SK-N-MC (cell line): Measurements from ENCODE around the gene MARK3.

Source experiments
- DNase-seq: peaks from one replicate; pipeline ENCODE4 v3.0.0-alpha.2; 2011; ENCODE audit warnings: low read depth, low spot score
- H3K27ac ChIP-seq: fragments of 200-600 bp; sonication (generic); 2 replicates; pipeline ENCODE4 v1.5.1; 2016; ENCODE audit warnings: mixed run types
- H3K36me3 ChIP-seq: fragments of 200-600 bp; sonication (generic); 2 replicates; pipeline ENCODE4 v1.6.1; 2017; ENCODE audit warnings: antibody characterized with exemption, low read length, mixed read lengths; ENCODE audit not compliant: insufficient read depth
- H3K4me3 ChIP-seq: fragments of 200-600 bp; sonication (generic); 2 replicates; pipeline ENCODE4 v1.5.1; 2016
- H3K9ac ChIP-seq: fragments of 200-600 bp; sonication (generic); 2 replicates; pipeline ENCODE4 v1.8.0; 2017; ENCODE audit warnings: mixed run types, mixed read lengths; ENCODE audit not compliant: insufficient read length
- H3K9me3 ChIP-seq: fragments of 200-600 bp; sonication (generic); 2 replicates; pipeline ENCODE4 v1.6.1; 2017; ENCODE audit warnings: low read depth, mild to moderate bottlenecking, antibody characterized with exemption, low read length, moderate library complexity, mixed read lengths
- EZH2 ChIP-seq: fragments of 200-600 bp; sonication (generic); IDR thresholded peaks from one replicate; pipeline ENCODE4 v1.6.1; 2017; ENCODE audit warnings: antibody characterized with exemption
- FOXP2 ChIP-seq: optimal IDR thresholded peaks from 2 replicates; pipeline ENCODE3; 2011; ENCODE audit warnings: mild to moderate bottlenecking, moderate library complexity; ENCODE audit not compliant: insufficient read depth; ENCODE audit errors: extremely low read length, control extremely low read depth
- POLR2AphosphoS5 ChIP-seq: IDR thresholded peaks from 2 replicates; pipeline ENCODE4 v1.6.1; 2012; ENCODE audit warnings: mild to moderate bottlenecking, low read depth, low read length, borderline replicate concordance

MARK3 gene

DNA sequence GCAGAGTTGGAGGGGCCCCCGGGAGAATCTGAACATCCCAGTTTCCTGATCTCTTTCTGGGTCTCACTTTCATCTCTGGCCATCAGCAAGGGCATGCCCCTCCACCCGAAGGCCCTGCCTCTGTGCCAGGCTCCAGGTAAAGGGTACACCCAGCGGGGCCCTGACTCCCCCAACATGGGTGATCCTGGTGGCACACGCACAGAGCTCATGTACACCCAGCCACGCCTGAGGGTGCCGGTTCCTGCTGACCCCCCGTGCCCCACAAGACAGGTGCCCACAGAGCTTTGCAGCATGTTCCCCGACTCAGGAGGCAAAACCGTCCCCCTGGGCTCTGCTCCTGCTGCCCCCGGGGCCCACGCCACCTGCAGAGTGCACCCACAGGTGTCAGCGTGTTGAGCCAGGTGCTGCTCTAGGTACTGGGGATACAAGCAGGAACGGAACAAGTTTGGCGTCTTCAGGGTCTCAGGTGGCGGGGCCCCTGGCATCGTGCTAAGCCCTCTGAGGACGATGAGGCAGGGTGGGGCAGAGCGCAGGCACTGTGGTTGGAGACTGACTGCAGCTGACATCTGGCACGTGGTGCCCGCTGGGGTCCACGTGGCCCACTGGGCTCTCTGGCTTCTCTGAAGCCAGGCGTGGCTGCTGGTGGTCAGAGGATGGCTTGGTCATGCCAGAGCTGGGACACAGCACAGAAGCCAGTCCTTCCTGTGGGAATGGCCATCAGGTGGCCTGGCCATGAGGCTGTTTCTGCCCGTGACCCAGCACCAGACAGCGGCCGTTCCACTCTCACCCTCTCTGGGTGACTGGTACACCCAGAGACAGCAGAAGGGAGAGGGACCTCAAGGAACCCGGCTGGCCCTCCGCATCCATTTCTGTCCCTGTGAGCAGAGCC lies 163.5 kb downstream of the MARK3 start:
- no peak overlapping the region for H3K9ac ChIP-seq
- no peaks in the 10 kb centered on the region for H3K9me3 ChIP-seq
- no peak for DNase-seq
- no peak overlapping the region for H3K4me3 ChIP-seq
- H3K36me3 ChIP-seq = no peaks in the 10 kb centered on the region
- TF ChIP-seq POLR2AphosphoS5 = no peak
- TF ChIP-seq FOXP2 = no peak
- TF ChIP-seq EZH2 = no peak
- H3K27ac ChIP-seq = no peak overlapping the region

DNA sequence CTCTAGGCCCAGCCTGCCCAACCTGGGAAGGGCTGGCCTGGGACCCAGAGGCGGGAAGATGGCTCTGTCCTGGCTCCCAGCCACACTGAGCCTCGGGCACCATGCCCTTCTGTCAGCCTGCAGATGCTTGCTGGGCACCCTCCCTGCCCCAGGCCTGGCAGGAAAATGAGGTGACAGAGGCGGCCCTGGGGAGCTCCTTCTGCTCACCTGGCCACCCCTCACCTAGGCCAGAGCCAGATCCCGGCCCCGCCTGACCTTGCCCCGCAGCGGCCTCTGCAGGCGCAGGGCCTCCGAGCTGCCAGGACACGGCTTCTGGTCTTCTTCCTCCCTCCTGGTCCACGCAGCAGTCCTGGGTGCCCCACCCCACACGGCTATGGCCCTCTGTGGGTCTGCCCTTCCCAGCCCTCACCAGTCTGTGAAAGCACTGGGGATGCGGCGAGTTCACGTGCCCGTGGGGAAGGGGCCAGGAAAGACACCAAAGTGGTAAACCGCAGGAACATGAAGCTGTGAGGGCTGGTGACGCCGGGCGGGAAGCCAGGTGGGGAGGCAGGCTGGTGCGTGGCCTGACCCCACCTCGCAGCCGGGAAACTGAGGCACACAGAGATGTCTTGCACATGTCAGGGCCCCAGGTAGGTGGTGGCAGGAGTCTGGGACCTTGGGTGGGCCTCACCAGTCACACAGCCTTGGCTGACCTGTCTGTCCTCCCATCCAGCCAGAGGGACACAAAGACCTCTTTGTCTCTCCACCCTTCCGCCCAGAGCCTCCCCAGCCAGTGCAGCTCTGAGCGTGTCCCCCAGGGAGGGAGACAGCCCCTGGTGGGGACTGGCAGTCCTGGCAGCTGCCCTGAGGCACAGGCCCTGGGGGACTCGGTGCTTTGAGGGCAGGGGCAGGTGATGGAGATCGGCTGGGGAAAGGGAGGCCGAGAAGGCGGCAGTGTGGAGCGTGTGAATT lies 164.4 kb downstream of the MARK3 start:
- Histone ChIP-seq H3K9me3 (no peaks in the 10 kb centered on the region), H3K9ac (no peak overlapping the region), H3K36me3 (no peaks in the 10 kb centered on the region), H3K4me3 (no peak overlapping the region), H3K27ac (0 out of 2 replicates have a peak overlapping the region, but pooled peaks have one; percentile 2)
- DNase-seq = no peak
- TF ChIP-seq POLR2AphosphoS5 (no peak), EZH2 (no peak)

DNA sequence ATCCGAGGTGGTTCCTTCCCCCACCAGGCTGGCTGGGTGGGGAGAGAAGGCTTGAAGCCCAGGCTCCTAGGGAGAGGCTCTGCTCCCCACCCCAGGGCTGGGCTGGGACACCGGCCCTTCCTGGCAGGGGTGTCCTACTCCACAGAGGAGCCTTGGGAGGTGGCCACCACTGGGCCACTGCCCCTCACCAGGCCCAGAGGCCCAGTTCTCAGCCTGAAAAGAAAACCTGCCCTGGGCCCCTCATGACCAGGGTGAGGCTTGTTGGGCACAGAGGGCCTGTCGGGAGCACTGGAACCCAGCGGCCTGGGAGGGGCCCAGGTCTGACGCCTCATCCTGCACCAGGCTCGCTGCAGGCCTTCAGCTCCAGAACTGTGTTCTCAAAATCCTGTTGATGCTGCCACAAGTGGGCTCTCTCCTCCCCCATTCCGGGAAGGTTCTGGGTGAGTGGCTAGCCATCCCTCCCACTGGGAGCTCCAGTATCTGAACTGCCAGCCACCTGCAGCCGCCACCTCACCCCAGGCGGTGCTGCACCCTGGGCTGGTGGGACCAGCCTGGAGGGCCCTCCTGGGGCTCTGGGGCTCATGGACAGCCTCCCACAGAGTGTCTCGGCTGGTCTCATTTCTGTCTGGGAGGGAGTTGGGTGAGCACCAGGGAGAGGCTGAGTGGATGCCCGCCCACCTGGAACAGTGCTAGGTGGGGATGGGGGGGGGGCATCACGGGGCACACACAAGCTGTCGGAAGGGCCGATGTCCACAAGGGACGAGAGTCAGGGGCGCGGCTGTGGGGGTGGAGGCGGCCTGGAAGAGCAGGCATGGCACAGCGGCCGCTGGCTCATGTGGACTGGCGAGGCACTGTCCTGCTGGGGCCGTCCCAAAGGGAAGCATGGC lies 165.5 kb downstream of the MARK3 start:
- Histone ChIP-seq H3K27ac (0 out of 2 replicates have a peak overlapping the region, but pooled peaks have one; percentile 2), H3K4me3 (no peak overlapping the region), H3K9me3 (no peaks in the 10 kb centered on the region), H3K9ac (peak overlapping the region; percentile 37), H3K36me3 (no peaks in the 10 kb centered on the region)
- TF ChIP-seq FOXP2 (no peak), POLR2AphosphoS5 (no peak), EZH2 (no peak)
- no peak for DNase-seq

DNA sequence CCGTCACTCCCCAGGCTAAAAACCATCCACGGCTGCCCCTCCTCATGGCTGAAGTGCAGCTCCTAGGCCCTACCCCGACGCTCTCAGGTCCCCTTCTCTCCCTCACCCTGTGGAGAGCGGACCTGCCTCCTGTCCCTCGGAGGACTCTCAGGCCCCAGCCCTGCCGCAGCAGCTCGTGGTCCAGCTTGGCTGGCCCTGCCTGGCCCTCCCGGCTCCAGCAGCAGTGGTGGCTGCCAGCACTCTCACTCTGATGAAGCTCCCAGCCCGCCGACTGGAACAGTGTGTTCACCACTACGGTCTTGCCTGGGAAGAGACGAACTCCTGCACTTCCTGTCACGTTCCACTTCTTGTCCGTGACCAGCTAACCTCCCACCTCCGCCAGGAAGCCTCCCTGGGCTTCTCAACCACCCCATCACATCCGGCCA lies 166.1 kb downstream of the MARK3 start:
- TF ChIP-seq POLR2AphosphoS5 = no peak
- no peak for TF ChIP-seq EZH2
- TF ChIP-seq FOXP2 = no peak
- no peak overlapping the region for H3K27ac ChIP-seq
- H3K4me3 ChIP-seq = no peak overlapping the region
- H3K9me3 ChIP-seq = no peaks in the 10 kb centered on the region
- no peak overlapping the region for H3K9ac ChIP-seq
- DNase-seq = no peak
- no peaks in the 10 kb centered on the region for H3K36me3 ChIP-seq

DNA sequence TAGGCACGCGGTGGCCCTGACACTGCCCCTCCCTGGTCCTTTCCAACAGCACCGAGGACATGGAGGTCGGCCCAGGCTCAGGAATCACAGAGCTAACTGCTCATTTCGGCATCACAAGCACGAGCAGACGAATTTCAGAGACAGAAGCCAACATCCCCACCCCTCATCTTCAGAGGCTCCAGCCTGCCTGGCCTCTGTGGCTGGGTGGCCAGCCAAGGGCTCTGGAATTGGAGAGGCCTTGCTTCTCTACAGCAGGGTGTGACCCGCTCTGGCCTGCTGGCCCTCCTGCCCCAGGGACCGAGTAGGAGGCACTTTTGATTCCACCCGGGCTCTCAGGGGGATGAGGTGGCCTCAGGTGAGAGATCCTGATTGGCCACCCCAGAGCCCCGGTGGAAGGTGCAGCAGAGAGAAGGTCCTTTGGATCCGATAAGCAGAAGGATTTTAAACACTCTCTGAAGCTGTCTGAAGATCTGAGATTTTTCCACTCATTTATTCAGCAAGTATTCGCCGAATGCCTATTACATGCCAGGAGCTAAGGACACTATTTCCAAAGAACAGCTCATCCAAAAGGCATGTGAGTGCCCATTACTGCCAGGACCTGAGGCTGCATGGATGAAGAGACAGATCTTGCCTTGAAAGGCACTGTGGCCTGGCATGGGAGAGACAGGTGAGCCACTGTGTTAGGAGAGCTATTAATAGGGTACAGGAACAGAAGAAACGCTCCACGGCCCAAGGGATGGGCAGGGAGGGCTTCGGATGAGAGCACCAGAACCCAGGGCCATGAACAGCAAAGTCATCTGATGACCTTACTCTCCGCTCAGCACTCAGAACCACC lies 167.0 kb downstream of the MARK3 start:
- Histone ChIP-seq H3K27ac (no peak overlapping the region), H3K4me3 (no peak overlapping the region), H3K9me3 (no peaks in the 10 kb centered on the region), H3K36me3 (no peaks in the 10 kb centered on the region), H3K9ac (no peak overlapping the region)
- no peak for DNase-seq
- TF ChIP-seq EZH2 = no peak
- TF ChIP-seq FOXP2 = no peak
- TF ChIP-seq POLR2AphosphoS5 = no peak

DNA sequence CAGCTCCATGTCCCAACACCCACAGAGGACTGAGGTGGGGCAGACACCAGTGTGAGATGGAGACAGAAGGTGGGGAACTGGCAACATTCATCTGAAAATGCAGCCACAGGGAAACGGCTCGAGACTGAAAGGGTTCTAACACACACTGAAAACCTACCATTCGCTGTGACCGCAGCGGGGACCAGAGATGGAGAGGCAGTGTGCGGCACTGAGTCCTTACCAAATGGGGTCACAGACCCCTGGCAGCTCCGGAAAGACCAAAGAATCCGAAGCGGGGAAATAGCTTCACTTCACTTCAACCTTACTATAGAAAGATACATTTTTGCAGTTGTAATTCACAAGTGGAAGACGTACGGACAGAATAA lies 167.6 kb downstream of the MARK3 start:
- TF ChIP-seq EZH2 (no peak), POLR2AphosphoS5 (no peak), FOXP2 (no peak)
- Histone ChIP-seq H3K9ac (no peak overlapping the region), H3K9me3 (no peaks in the 10 kb centered on the region), H3K27ac (no peak overlapping the region), H3K4me3 (no peak overlapping the region), H3K36me3 (no peaks in the 10 kb centered on the region; the same call in 1 of the 2 replicates)
- DNase-seq = no peak
